ENCODE measurements around the gene SORL1-AS1.
A peak's percentile ranks its signal among the peaks of the same experiment; 100 is the strongest.

The SORL1-AS1 gene

GRCh38 chr11:121452609-121453150 is at the start of gene SORL1-AS1:
Gene SORL1-AS1 (minus strand): TSS chr11:121452967.
- no peak within 1 kb of the TSS for H4K91ac ChIP-seq (ENCODE audit: insufficient read length, low read depth, low read length)
- no peak within 1 kb of the TSS for H3K23ac ChIP-seq (ENCODE audit: insufficient read length, low read depth, low read length)
- H3K23me2 ChIP-seq (ENCODE audit: insufficient read length, low read depth, low read length, poor library complexity, severe bottlenecking): peaks cover 12% of the 10 kb centered on the region
- no peak within 1 kb of the TSS for H3K27ac ChIP-seq (ENCODE audit: insufficient read length, low read depth, low read length)
- no peak within 1 kb of the TSS for H2AK5ac ChIP-seq (ENCODE audit: insufficient read length, low read length)
- H3K36me3 Mint-ChIP-seq (ENCODE audit: insufficient read depth in 1 of 3, low read depth in 3 of 3): peaks cover 0 to 2% (median 0%) of the 10 kb centered on the region in 3 experiments; a peak in 2 of 7 replicates
- H3K4me2 ChIP-seq (ENCODE audit: insufficient read depth, insufficient read length, low read length): peak within 1 kb of the TSS; percentile 80
- no peaks in the 10 kb centered on the region for H3K27me3 ChIP-seq (ENCODE audit: insufficient read depth, low read length)
- H2BK120ac ChIP-seq (ENCODE audit: low read depth, low read length, poor library complexity, severe bottlenecking): no peak within 1 kb of the TSS
- no peak within 1 kb of the TSS for H2BK20ac ChIP-seq (ENCODE audit: low read depth, low read length, poor library complexity, severe bottlenecking)
- H3K9me3 Mint-ChIP-seq: no peaks in the 10 kb centered on the region
- H2AFZ ChIP-seq (ENCODE audit: low read length): no peak within 1 kb of the TSS
- no peak for DNase-seq
- no peak within 1 kb of the TSS for H3T11ph ChIP-seq (ENCODE audit: low read length)
- no peaks in the 10 kb centered on the region for H3K9me3 ChIP-seq (ENCODE audit: control insufficient read depth, low read depth, low read length)
- no peak within 1 kb of the TSS for H2BK15ac ChIP-seq (ENCODE audit: low read depth, low read length)
- H3K27ac Mint-ChIP-seq: peak within 1 kb of the TSS; percentile 38 to 95 (median 66); a peak in 6 of 7 replicates
- no peak within 1 kb of the TSS for H4K8ac ChIP-seq (replicated peaks; ENCODE audit: insufficient read length, low read depth, low read length)
- no peak for TF ChIP-seq CTCF (conservative IDR thresholded peaks at IDR 0.05)
- H3K27me3 Mint-ChIP-seq (ENCODE audit: low read depth): peaks cover 13% of the 10 kb centered on the region
- H3K56ac ChIP-seq (ENCODE audit: insufficient read length, low read depth, low read length): no peak within 1 kb of the TSS
- peak within 1 kb of the TSS; percentile 89 to 91 for H3K4me3 Mint-ChIP-seq
- H3K4me1 ChIP-seq (ENCODE audit: insufficient read depth, low read length): peaks cover 11% of the 10 kb centered on the region; the same call in 1 of the 2 replicates
- WGBS (ENCODE audit: extremely low coverage, insufficient read length, low lambda C conversion rate): no CpG with 5 or more reads among the region's 21 CpGs
- no peak within 1 kb of the TSS for H2BK12ac ChIP-seq (ENCODE audit: insufficient read length, low read depth, low read length)
- H3K9ac ChIP-seq (ENCODE audit: extremely low read depth, insufficient read length, low read length): peak within 1 kb of the TSS; percentile 48
- H4K20me1 ChIP-seq (ENCODE audit: control insufficient read depth, insufficient read depth, insufficient read length): no peaks in the 10 kb centered on the region
- peaks cover 61 to 67% of the 10 kb centered on the region in 2 experiments for H3K4me1 Mint-ChIP-seq
- H3K79me1 ChIP-seq (ENCODE audit: insufficient read depth, low read depth, low read length, poor library complexity, severe bottlenecking): no peaks in the 10 kb centered on the region
- H2BK5ac ChIP-seq (ENCODE audit: insufficient read length, low read length): no peak within 1 kb of the TSS
- H4K5ac ChIP-seq (ENCODE audit: insufficient read length, low read depth, low read length): no peak within 1 kb of the TSS
- peaks cover 16% of the 10 kb centered on the region; the same call in 1 of the 2 replicates for H3K79me2 ChIP-seq (ENCODE audit: insufficient read depth, low read length)
- H3K4ac ChIP-seq (ENCODE audit: low read depth, low read length): no peak within 1 kb of the TSS
- H3K14ac ChIP-seq (ENCODE audit: insufficient read depth, low read length): peak within 1 kb of the TSS; percentile 80
- peak within 1 kb of the TSS; percentile 74 for H3K18ac ChIP-seq (ENCODE audit: insufficient read length, low read depth, low read length)
